Measurements from ENCODE around the gene TLE4. TPM values are rescaled to one million over a fixed set of nuclear protein-coding genes. Genes with fewer than 3 reads are reported as not detected.

The TLE4 gene
- total and polyA plus RNA-seq, 2 donors (not counting 1 experiment from before 2014, with no cell fraction given): 34.7 to 57.3 TPM

DNA sequence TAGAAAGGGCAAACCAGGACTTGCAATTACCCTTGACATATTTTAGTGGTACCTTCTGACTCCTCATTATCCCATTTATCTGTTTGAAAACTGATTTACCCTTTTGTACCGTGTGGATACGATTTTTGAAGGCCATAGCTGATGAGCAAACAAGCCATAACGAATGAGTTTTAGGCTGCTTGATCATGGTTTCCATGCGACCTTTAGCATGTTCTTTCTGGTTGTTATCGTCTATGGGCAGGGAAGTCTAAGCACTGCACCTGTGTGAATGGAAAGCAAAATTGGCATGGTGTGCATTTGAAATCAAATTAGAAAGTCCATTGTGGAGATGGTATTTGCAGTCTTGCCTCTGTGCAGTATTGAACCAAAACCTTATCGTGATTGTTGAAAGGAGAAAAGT lies 127.7 kb downstream of the TLE4 start:
- H3K4me3 ChIP-seq (ENCODE audit: control extremely low read depth in 1 of 5, extremely low read depth in 1 of 5, insufficient read depth in 1 of 5, low read depth in 2 of 5, low read length in 4 of 5): no peak overlapping the region
- H3K36me3 ChIP-seq (replicated peaks in 1 of 2; ENCODE audit: control extremely low read depth in 1 of 2, control insufficient read depth in 1 of 2, extremely low read depth in 1 of 2, insufficient read depth in 2 of 2, low read length in 1 of 2): peaks cover 0 to 2% of the 10 kb centered on the region in 2 experiments
- H3K27ac ChIP-seq (ENCODE audit: low read length in 2 of 2): no peak overlapping the region
- H3K9me3 Mint-ChIP-seq (ENCODE audit: insufficient read depth): no peaks in the 10 kb centered on the region
- peaks cover 5 to 11% of the 10 kb centered on the region in 2 donors for H3K4me1 ChIP-seq (ENCODE audit: control insufficient read depth in 2 of 2, insufficient read depth in 2 of 2, low read length in 2 of 2)
- no peak for ATAC-seq (ENCODE audit: low read depth)
- no peak for DNase-seq
- no peaks in the 10 kb centered on the region for H3K9me3 ChIP-seq (ENCODE audit: control extremely low read depth in 1 of 3, control insufficient read depth in 2 of 3, insufficient read depth in 1 of 3, low read length in 2 of 3)
- no peaks in the 10 kb centered on the region for H3K79me2 ChIP-seq (ENCODE audit: control insufficient read depth, insufficient read depth, low read length)
- CTCF ChIA-PET: no interaction called here
- no peak overlapping the region for H3K9ac ChIP-seq (ENCODE audit: low read length)
- H3K4me2 ChIP-seq (replicated peaks; ENCODE audit: low read depth, low read length, poor library complexity, severe bottlenecking): no peak overlapping the region
- TF ChIP-seq EZH2 (IDR thresholded peaks at IDR 0.05; ENCODE audit: borderline replicate concordance, insufficient read depth, low read depth, low read length, poor library complexity, severe bottlenecking): no peak
- TF ChIP-seq, protein P1, sequence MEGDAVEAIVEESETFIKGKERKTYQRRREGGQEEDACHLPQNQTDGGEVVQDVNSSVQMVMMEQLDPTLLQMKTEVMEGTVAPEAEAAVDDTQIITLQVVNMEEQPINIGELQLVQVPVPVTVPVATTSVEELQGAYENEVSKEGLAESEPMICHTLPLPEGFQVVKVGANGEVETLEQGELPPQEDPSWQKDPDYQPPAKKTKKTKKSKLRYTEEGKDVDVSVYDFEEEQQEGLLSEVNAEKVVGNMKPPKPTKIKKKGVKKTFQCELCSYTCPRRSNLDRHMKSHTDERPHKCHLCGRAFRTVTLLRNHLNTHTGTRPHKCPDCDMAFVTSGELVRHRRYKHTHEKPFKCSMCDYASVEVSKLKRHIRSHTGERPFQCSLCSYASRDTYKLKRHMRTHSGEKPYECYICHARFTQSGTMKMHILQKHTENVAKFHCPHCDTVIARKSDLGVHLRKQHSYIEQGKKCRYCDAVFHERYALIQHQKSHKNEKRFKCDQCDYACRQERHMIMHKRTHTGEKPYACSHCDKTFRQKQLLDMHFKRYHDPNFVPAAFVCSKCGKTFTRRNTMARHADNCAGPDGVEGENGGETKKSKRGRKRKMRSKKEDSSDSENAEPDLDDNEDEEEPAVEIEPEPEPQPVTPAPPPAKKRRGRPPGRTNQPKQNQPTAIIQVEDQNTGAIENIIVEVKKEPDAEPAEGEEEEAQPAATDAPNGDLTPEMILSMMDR (IDR thresholded peaks at IDR 0.05): no peak
- intact Hi-C loops (cut with micrococcal nuclease): no loop called here
- H4K20me1 ChIP-seq (ENCODE audit: control insufficient read depth, insufficient read depth, low read length, poor library complexity, severe bottlenecking): peaks cover 9% of the 10 kb centered on the region
- no peak overlapping the region for H3K27ac Mint-ChIP-seq
- no peak overlapping the region for H2AFZ ChIP-seq (ENCODE audit: insufficient read depth, low read depth, low read length, poor library complexity, severe bottlenecking)
- H3K27me3 Mint-ChIP-seq: no peaks in the 10 kb centered on the region
- H3K27me3 ChIP-seq (replicated peaks in 1 of 4; ENCODE audit: control extremely low read depth in 1 of 4, control insufficient read depth in 3 of 4, insufficient read depth in 4 of 4, low read length in 3 of 4): no peaks in the 10 kb centered on the region
- no peak overlapping the region for H3K4me3 Mint-ChIP-seq
- POLR2A ChIA-PET: no interaction called here
- H3K4me1 Mint-ChIP-seq: peaks cover 43% of the 10 kb centered on the region
- WGBS (ENCODE audit: insufficient coverage): 100% methylated on average over 5 of the region's 6 CpGs

DNA sequence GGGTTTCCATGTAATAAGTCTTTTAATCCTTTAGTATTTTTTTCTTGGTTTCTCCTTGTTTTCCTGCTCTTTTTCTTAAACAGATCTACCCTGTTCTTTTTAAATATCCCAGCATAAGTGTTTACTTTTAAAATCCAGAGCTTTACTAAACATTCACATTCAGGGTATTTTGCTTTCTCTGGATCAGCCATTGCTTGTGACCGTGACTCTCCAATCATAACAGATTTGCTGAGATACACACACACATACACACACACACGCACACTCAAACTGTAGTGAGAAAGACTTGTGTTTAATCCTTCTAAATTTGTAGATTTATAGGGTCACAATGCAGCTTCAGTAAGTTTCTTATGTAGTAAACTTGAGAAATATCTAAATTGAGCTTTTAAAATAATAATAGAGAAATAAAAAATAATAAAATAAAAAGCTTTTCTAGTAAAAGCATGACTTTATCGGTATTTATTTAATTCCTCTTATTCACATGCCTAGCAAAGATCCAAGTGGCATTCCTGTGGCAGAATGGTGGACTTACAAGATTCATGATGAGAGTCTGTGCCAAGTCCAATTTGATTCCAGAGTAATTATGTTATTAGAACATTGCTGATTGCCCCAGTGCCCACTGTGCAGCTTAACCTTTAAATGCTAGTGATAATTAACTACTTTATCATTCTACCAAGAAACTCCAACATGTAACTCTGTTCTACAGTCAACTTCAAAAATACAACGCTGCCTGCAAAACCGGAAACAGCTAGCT lies 129.0 kb downstream of the TLE4 start:
- Mint-ChIP-seq H3K9me3 (ENCODE audit: insufficient read depth) (no peaks in the 10 kb centered on the region), H3K4me1 (peaks cover 34% of the 10 kb centered on the region), H3K4me3 (no peak overlapping the region), H3K27ac (no peak overlapping the region), H3K27me3 (no peaks in the 10 kb centered on the region)
- Histone ChIP-seq H3K27me3 (replicated peaks in 1 of 4; ENCODE audit: control extremely low read depth in 1 of 4, control insufficient read depth in 3 of 4, insufficient read depth in 4 of 4, low read length in 3 of 4) (no peaks in the 10 kb centered on the region), H3K4me1 (ENCODE audit: control insufficient read depth in 2 of 2, insufficient read depth in 2 of 2, low read length in 2 of 2) (peaks cover 5 to 11% of the 10 kb centered on the region in 2 donors), H2AFZ (ENCODE audit: insufficient read depth, low read depth, low read length, poor library complexity, severe bottlenecking) (no peak overlapping the region), H3K9me3 (ENCODE audit: control extremely low read depth in 1 of 3, control insufficient read depth in 2 of 3, insufficient read depth in 1 of 3, low read length in 2 of 3) (no peaks in the 10 kb centered on the region), H3K79me2 (ENCODE audit: control insufficient read depth, insufficient read depth, low read length) (no peaks in the 10 kb centered on the region), H3K9ac (ENCODE audit: low read length) (no peak overlapping the region), H3K27ac (ENCODE audit: low read length in 2 of 2) (no peak overlapping the region), H3K4me2 (replicated peaks; ENCODE audit: low read depth, low read length, poor library complexity, severe bottlenecking) (no peak overlapping the region), H3K36me3 (replicated peaks in 1 of 2; ENCODE audit: control extremely low read depth in 1 of 2, control insufficient read depth in 1 of 2, extremely low read depth in 1 of 2, insufficient read depth in 2 of 2, low read length in 1 of 2) (peaks cover 0 to 14% of the 10 kb centered on the region in 2 experiments), H4K20me1 (ENCODE audit: control insufficient read depth, insufficient read depth, low read length, poor library complexity, severe bottlenecking) (no peaks in the 10 kb centered on the region), H3K4me3 (ENCODE audit: control extremely low read depth in 1 of 5, extremely low read depth in 1 of 5, insufficient read depth in 1 of 5, low read depth in 2 of 5, low read length in 4 of 5) (no peak overlapping the region)
- no peak for TF ChIP-seq EZH2 (IDR thresholded peaks at IDR 0.05; ENCODE audit: borderline replicate concordance, insufficient read depth, low read depth, low read length, poor library complexity, severe bottlenecking)
- TF ChIP-seq, protein P1 (IDR thresholded peaks at IDR 0.05): no peak
- no peak for DNase-seq
- no CpG with 5 or more reads among the region's 5 CpGs for WGBS (ENCODE audit: insufficient coverage)
- ChIA-PET POLR2A (no interaction called here), CTCF (no interaction called here)
- no peak for ATAC-seq (ENCODE audit: low read depth)
- intact Hi-C loops (cut with micrococcal nuclease): no loop called here

Measured in B cell (primary cell).